Duodenal mucosa (tissue), 2 donors: ENCODE data around the gene C6orf89.
A peak's percentile ranks its signal among the peaks of the same experiment; 100 is the strongest.
"Not testable (repeated sequence)": the region's sequence is repeated elsewhere in the genome, so short reads cannot be mapped to it uniquely, and the experiment has no call there.

Experiments
- H3K27ac ChIP-seq: one replicate; pipeline ENCODE4 v1.7.0; 2013; ENCODE audit warnings: low read depth, low read length
- H3K27me3 ChIP-seq, 2 donors: one replicate each; pipeline ENCODE4 v1.7.0; 2013; ENCODE audit warnings: low read length in 2 of 2, control low read depth in 1 of 2; ENCODE audit not compliant: insufficient read depth in 2 of 2, control insufficient read depth in 1 of 2
- H3K36me3 ChIP-seq, 2 donors: one replicate each; pipeline ENCODE4 v1.7.0; 2013; ENCODE audit warnings: low read length in 2 of 2, control low read depth in 1 of 2; ENCODE audit not compliant: insufficient read depth in 2 of 2, control insufficient read depth in 1 of 2
- H3K4me1 ChIP-seq, 2 donors: one replicate each; pipeline ENCODE4 v1.7.0; 2013; ENCODE audit warnings: low read length in 2 of 2, control low read depth in 1 of 2; ENCODE audit not compliant: insufficient read depth in 2 of 2, control insufficient read depth in 1 of 2
- H3K4me3 ChIP-seq, 2 donors: one replicate each; pipeline ENCODE4 v1.7.0; 2013; ENCODE audit warnings: low read length in 2 of 2, low read depth in 1 of 2
- H3K9ac ChIP-seq, 2 donors: one replicate each; pipeline ENCODE4 v1.7.0; 2013; ENCODE audit warnings: low read length in 2 of 2, low read depth in 1 of 2
- H3K9me3 ChIP-seq, 2 donors: one replicate each; pipeline ENCODE4 v1.7.0; 2013; ENCODE audit warnings: low read length in 2 of 2, control low read depth in 1 of 2; ENCODE audit not compliant: control insufficient read depth in 1 of 2

The C6orf89 gene

DNA sequence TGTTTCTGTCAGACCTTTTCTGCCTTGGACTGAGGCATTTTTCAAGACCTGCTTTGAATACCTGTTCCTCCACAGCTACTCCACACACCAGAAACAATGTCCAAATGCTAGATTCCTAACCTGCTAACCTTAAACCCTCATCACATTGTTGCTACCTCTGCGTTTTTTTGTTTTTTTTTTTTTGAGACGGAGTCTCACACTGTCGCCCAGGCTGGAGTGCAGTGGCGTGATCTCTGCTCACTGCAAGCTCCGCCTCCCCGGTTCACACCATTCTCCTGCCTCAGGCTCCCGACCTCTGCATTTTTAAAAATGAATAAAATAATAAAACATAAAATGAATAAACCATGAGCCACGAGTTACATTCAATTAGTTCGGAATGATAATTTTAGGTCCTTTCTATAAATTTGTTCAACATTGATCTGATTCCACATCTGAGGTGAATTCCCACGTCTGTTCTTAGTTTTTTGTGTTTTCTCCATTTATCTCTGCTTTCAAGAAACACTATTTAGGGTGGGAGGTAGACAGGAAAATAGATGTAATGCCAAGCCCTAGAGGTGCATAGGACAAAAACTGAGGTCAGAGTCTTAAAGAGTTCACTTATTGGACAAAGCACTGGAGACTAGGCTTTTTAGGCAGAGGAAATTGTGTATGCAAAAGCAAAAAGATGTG lies 1.3 kb downstream of the C6orf89 start:
- no peaks in the 10 kb centered on the region for H3K27me3 ChIP-seq
- peaks cover 21 to 22% of the 10 kb centered on the region in 2 donors for H3K4me1 ChIP-seq
- peaks cover 0 to 3% of the 10 kb centered on the region in 2 donors for H3K36me3 ChIP-seq
- peak overlapping the region; percentile 77 to 81 for H3K4me3 ChIP-seq
- no peak overlapping the region for H3K27ac ChIP-seq
- peak overlapping the region; percentile 79 to 85 for H3K9ac ChIP-seq
- H3K9me3 ChIP-seq = no peaks in the 10 kb centered on the region

DNA sequence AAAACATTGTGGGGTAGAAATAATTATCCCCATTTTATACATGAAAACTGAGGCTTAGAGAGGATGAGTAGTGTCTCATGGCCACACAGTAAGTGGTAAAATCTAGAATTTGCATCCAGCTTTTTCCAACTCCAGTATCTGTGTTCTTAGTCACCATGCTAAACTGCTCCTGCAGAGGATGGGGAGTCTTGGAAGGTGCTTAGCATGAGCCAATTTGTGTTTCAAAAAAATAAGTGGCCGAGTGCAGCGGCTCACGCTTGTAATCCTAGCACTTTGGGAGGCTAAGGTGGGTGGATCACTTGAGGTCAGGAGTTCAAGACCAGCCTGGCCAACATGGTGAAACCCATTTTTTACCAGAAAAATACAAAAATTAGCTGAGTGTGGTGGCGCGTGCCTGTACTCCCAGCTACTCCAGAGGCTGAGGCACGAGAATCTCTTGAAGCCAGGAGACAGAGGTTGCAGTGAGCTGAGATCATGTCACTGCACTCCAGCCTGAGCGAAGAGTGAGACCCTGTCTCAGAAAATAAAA lies 2.4 kb downstream of the C6orf89 start:
- H3K27ac ChIP-seq = no peak overlapping the region
- H3K4me1 ChIP-seq = peaks cover 21 to 22% of the 10 kb centered on the region in 2 donors
- H3K9me3 ChIP-seq = no peaks in the 10 kb centered on the region
- H3K36me3 ChIP-seq = peaks cover 3 to 6% of the 10 kb centered on the region in 2 donors
- no peaks in the 10 kb centered on the region for H3K27me3 ChIP-seq
- H3K4me3 ChIP-seq = no peak overlapping the region
- H3K9ac ChIP-seq = no peak overlapping the region

DNA sequence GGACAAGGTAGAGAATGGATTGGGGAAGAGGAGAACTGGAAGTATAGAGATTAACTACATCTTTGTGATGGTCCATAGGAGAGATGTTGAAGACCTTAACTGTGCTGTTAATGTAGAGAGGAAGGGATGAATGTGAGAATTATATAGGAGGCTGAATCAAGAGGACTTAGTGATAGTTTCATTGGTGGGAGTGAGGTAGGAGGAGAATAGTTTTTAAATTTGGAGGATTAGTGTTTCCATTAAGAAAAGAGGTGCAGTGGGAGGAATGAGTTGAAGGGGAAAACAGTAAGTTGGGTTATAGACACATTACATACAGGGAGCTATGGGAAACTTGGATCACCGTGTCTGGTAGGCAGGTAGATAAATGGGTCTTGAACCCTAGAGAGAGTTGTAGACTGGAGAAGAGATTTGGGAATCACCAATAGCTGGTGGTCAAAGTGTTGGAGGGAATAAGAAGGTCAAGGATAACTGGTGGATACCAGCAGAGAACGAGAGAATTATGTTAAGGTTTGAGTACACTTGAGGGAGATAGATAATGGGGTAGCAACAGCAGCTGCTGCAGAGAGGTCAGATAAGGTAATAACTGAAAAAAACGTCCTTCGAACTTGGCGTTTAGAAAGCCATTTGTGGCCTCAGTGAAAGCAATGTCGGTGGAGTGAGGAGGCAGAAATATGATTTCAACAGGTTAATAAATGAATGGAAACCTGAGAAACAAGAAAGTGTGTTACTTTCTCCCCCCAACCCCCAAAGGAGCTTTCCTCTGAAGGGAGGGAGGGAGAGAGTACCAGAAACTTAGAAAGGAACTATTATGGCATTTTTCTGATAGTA lies 3.1 kb downstream of the C6orf89 start:
- Histone ChIP-seq H3K4me3 (no peak overlapping the region), H3K27ac (no peak overlapping the region), H3K9ac (no peak overlapping the region), H3K4me1 (peaks cover 21 to 22% of the 10 kb centered on the region in 2 donors), H3K9me3 (no peaks in the 10 kb centered on the region), H3K27me3 (no peaks in the 10 kb centered on the region), H3K36me3 (peaks cover 3 to 6% of the 10 kb centered on the region in 2 donors)

DNA sequence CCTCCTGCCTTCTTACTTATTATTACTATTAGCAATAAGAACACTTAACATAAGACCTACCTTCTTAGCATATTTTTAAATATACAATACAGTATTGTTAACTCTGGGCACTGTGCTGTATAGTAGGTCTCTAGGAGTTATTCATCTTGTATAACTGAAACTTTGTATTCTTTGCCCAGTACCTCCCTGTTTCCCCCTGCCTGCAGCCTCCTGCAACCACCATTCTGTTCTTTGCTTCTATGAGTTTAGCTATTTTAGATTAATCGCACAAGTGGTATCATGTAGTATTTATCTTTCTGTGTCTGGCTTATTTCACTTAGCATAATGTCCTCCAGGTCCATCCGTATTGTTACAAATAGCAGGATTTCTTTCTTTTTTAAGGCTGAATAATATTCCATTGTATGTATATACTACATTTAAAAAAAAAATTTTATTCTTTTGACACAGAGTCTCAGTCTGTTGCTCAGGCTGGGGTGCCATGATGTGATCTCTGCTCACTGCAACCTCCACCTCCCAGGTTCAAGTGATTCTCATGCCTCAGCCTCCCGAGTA lies 4.4 kb downstream of the C6orf89 start:
- H3K4me3 ChIP-seq = no peak overlapping the region
- peaks cover 19 to 20% of the 10 kb centered on the region in 2 donors for H3K4me1 ChIP-seq
- H3K27me3 ChIP-seq = no peaks in the 10 kb centered on the region
- H3K27ac ChIP-seq = no peak overlapping the region
- peaks cover 6 to 13% of the 10 kb centered on the region in 2 donors for H3K36me3 ChIP-seq
- no peaks in the 10 kb centered on the region for H3K9me3 ChIP-seq
- no peak overlapping the region for H3K9ac ChIP-seq

DNA sequence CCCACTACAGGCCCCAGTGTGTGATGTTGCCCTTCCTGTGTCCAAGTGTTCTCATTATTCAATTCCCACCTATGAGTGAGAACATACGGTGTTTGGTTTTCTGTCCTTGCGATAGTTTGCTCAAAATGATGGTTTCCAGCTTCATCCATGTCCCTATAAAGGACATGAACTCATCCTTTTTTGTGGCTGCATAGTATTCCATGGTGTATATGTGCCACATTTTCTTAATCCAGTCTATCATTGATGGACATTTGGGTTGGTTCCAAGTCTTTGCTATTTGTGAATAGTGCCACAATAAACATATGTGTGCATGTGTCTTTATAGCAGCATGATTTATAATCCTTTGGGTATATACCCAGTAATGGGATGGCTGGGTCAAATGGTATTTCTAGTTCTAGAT lies 5.4 kb downstream of the C6orf89 start:
- H3K36me3 ChIP-seq = peaks cover 6 to 13% of the 10 kb centered on the region in 2 donors
- not testable (repeated sequence) for H3K9me3 ChIP-seq, H3K4me3 ChIP-seq, H3K27me3 ChIP-seq, H3K9ac ChIP-seq, H3K27ac ChIP-seq
- H3K4me1 ChIP-seq = peaks cover 15 to 16% of the 10 kb centered on the region in 2 donors

DNA sequence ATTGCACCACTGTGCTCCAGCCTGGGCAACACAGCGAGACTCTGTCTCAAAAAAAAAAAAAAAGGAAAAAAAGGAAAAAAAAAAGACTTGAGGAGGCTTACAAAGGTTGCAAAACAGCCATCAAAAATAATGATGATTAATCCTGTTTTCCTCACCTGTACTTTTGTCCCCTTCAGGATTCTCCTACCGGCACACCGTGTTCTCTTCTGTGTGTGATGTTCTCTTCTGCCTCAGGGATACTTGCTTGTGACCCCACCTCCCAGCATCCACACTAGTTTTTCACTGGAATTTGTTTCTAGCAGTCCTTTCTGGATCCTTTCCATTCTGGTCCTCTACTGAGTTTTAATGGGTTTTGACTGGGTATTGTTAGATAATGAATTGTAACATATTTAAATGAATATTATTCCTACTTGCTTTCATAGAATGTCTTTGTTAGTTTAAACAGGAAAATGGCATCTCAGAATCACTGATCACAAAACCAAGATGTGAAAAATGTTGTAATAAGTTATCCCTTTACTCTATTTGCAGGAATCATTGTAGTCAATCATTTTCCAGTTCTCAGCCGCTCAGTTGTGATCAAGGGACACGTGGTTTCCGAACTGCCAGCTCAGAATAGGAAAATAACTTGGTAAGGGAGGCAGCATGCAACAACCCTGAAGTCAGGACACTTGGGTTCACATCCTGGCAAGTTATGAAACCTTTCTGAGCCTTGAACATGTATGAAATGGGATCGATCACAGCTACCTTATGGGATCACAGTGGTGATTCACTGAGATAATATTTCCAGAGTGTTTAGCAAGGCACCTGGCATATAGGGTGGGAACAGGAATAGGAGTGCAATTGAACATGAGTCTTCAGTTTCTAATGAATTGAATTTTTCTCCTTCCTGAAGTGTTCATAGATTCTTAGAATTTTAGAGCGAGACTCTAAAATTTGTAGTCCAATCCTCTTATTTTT lies 8.5 kb downstream of the C6orf89 start:
- Histone ChIP-seq H3K9me3 (no peaks in the 10 kb centered on the region), H3K27me3 (no peaks in the 10 kb centered on the region), H3K4me3 (no peak overlapping the region), H3K36me3 (peaks cover 6 to 25% of the 10 kb centered on the region in 2 donors), H3K27ac (no peak overlapping the region), H3K9ac (no peak overlapping the region), H3K4me1 (no peaks in the 10 kb centered on the region)

DNA sequence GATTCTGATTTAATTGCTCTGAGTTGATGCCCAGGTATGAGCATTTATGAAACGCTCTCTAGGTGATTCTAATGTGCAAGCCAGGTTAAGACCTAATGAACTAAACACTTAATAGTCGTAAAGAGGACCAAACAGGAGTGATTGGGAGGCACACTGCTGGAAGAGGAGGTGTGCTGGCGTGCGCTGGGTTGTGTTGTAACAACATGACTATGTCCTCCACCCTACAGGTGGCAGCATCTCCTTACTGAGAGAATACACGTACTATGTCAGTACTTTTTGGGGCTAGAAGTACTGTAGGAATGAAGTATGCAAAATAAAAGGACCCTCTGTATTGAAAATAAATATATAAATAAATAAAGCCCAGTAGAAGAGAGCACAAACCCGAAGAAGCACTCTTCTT lies 11.9 kb downstream of the C6orf89 start:
- Histone ChIP-seq H3K27ac (no peak overlapping the region), H3K27me3 (no peaks in the 10 kb centered on the region), H3K9me3 (no peaks in the 10 kb centered on the region), H3K4me1 (no peaks in the 10 kb centered on the region), H3K9ac (no peak overlapping the region), H3K36me3 (peaks cover 12 to 32% of the 10 kb centered on the region in 2 donors), H3K4me3 (no peak overlapping the region)

DNA sequence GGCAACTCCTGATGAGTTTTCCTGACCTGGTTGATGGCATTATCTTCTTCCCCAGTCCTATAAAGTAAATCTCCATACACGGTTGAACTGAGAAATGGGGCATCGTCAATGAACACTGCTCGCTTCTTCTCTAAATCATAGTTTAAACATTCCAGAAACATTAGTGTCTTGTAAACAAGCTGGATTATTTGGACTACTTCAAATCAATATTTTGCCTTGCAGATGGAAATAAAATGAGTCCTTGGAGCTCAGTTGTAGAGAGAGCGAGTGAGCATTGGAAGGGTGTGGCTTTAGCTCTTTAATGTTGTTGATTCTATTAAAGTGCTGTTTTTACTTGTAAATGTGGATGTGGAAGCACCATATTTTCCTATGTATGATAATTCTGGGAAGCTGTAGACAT lies 18.4 kb downstream of the C6orf89 start:
- Histone ChIP-seq H3K9ac (no peak overlapping the region), H3K36me3 (peaks cover 24 to 40% of the 10 kb centered on the region in 2 donors), H3K4me1 (peaks cover 3 to 6% of the 10 kb centered on the region in 2 donors), H3K9me3 (no peaks in the 10 kb centered on the region), H3K4me3 (no peak overlapping the region), H3K27me3 (no peaks in the 10 kb centered on the region), H3K27ac (no peak overlapping the region)

DNA sequence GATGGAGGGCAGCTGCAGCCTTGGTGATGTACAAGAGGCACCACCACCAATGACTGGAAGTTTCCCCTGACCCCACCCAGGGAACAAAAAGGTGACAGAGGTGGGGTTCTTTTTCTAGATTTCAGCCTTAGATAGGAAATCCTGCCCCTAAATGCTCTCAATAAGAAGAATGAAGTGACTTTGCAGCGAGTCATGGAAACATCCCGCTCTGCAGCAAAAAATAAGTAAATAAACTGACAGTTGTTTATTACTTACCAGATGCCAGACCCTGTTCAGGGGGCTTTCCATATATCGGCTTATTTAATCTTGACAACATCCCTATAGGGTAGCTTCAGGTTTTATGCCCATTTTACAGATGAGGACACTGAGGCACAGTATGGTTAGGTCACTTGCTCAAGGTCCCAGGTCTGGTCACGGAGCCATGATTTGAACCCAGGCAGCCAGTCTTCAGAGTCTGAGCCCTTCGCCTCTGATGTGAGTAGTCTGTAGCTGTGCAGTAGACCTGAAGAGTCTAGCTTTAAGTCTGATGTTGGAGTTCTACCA lies 19.2 kb downstream of the C6orf89 start:
- Histone ChIP-seq H3K4me3 (no peak overlapping the region), H3K36me3 (peaks cover 24 to 39% of the 10 kb centered on the region in 2 donors), H3K4me1 (peaks cover 3 to 6% of the 10 kb centered on the region in 2 donors), H3K9ac (no peak overlapping the region), H3K27me3 (no peaks in the 10 kb centered on the region), H3K9me3 (no peaks in the 10 kb centered on the region), H3K27ac (no peak overlapping the region)
